ENCODE results near the gene MYOZ3. TPM values are rescaled to one million over a fixed set of nuclear protein-coding genes. Genes with fewer than 3 reads are reported as not detected.

The MYOZ3 gene
- total and polyA plus RNA-seq, 2 donors (not counting 1 experiment from before 2014, with no cell fraction given), result 0.04 TPM; not detected in 1

DNA sequence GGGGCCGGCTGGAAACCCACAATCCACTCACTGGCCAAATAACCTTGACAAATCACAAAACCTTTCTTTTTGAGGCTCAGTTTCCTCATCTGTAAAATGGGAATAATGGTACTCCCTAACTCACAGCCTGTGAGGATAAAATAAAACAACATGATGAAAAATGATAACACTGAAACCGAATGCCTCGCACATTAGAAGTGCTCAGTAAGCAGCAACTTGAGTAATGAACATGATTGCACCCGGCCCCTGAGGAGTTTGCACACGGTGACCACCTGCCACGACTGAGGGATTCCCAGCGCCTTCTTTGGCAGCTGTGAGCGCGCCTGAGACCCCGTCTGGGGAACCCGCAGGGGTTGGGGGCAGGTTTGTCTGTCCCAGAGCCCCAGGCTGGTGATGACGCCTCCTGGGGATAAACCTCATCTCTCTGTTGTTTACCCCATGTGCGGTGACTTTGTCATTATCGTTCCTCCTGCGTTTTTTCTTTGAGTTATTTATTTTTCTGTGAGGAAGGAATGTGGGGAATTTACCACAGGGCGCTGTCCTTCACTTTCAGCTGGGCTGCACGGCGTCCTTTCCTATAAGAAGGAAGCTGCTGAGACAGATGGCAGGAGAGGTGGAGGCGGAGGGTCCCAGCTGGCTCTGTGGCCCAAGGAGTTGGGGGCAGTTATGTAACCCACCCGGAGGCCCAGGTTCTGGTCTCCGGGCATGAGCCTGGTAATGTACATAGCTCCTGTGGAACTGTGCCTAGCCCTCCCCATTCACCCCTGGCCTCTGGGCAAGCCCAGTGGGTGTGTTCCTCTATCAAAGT, 23.6 kb upstream of the MYOZ3 start:
- Histone ChIP-seq H3K4me2 (replicated peaks; ENCODE audit: low read depth, low read length, poor library complexity, severe bottlenecking) (no peak overlapping the region), H3K9ac (ENCODE audit: low read length) (no peak overlapping the region)
- peaks cover 2% of the 10 kb centered on the region for H3K27me3 Mint-ChIP-seq

DNA sequence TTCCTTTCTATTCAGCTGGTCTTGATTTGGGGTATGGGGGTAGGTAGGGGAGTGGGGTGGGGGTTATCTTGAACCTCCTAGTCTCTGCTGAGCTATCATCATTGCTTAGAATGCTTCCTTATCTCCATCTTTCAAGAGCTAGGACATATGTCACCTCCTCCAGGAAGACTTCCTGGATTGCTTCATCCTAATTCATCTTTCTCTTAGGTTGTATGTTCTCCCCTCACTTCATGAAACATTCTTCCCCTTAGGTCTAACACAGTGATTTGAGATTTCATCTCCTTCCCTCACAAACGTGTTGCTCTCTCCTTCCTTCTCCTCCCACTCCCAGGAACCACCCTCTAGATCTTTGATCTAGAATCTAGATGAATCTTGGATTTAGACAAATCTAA, 23.0 kb upstream of the MYOZ3 start:
- H3K27ac Mint-ChIP-seq, result no peak overlapping the region
- CTCF ChIA-PET, result interaction anchor here (1.3 kb wide), 1 partner anchor 78 kb away, joined by 3 read pairs; no protein-coding TSS in a partner anchor
- POLR2A ChIA-PET, result no interaction called here

More for the DNA sequence above, 23.6 kb upstream of the MYOZ3 start:
- TF ChIP-seq, protein P1, sequence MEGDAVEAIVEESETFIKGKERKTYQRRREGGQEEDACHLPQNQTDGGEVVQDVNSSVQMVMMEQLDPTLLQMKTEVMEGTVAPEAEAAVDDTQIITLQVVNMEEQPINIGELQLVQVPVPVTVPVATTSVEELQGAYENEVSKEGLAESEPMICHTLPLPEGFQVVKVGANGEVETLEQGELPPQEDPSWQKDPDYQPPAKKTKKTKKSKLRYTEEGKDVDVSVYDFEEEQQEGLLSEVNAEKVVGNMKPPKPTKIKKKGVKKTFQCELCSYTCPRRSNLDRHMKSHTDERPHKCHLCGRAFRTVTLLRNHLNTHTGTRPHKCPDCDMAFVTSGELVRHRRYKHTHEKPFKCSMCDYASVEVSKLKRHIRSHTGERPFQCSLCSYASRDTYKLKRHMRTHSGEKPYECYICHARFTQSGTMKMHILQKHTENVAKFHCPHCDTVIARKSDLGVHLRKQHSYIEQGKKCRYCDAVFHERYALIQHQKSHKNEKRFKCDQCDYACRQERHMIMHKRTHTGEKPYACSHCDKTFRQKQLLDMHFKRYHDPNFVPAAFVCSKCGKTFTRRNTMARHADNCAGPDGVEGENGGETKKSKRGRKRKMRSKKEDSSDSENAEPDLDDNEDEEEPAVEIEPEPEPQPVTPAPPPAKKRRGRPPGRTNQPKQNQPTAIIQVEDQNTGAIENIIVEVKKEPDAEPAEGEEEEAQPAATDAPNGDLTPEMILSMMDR (IDR thresholded peaks at IDR 0.05), result no peak
- TF ChIP-seq EZH2 (IDR thresholded peaks at IDR 0.05; ENCODE audit: borderline replicate concordance, insufficient read depth, low read depth, low read length, poor library complexity, severe bottlenecking), result no peak
- H3K27ac ChIP-seq (ENCODE audit: low read length in 2 of 2), result no peak overlapping the region
- Mint-ChIP-seq H3K4me3 (no peak overlapping the region), H3K9me3 (ENCODE audit: insufficient read depth) (no peaks in the 10 kb centered on the region), H3K27ac (no peak overlapping the region), H3K4me1 (peaks cover 7% of the 10 kb centered on the region)
- no peaks in the 10 kb centered on the region for H3K4me1 ChIP-seq (ENCODE audit: control insufficient read depth in 2 of 2, insufficient read depth in 2 of 2, low read length in 2 of 2)
- ChIA-PET CTCF (no interaction called here), POLR2A (no interaction called here)
- no peak for DNase-seq
- intact Hi-C loops (cut with micrococcal nuclease), result no loop called here
- no peak overlapping the region for H2AFZ ChIP-seq (ENCODE audit: insufficient read depth, low read depth, low read length, poor library complexity, severe bottlenecking)
- H4K20me1 ChIP-seq (ENCODE audit: control insufficient read depth, insufficient read depth, low read length, poor library complexity, severe bottlenecking), result peaks cover 9% of the 10 kb centered on the region
- no peaks in the 10 kb centered on the region for H3K9me3 ChIP-seq (ENCODE audit: control extremely low read depth in 1 of 3, control insufficient read depth in 2 of 3, insufficient read depth in 1 of 3, low read length in 2 of 3)
- no peak for ATAC-seq (ENCODE audit: low read depth)
- H3K27me3 ChIP-seq (replicated peaks in 1 of 4; ENCODE audit: control extremely low read depth in 1 of 4, control insufficient read depth in 3 of 4, insufficient read depth in 4 of 4, low read length in 3 of 4), result no peaks in the 10 kb centered on the region
- H3K36me3 ChIP-seq (replicated peaks in 1 of 2; ENCODE audit: control extremely low read depth in 1 of 2, control insufficient read depth in 1 of 2, extremely low read depth in 1 of 2, insufficient read depth in 2 of 2, low read length in 1 of 2), result peaks cover 0 to 5% of the 10 kb centered on the region in 2 experiments
- WGBS (ENCODE audit: insufficient coverage), result 23% methylated on average over 18 of the region's 21 CpGs
- H3K4me3 ChIP-seq (ENCODE audit: control extremely low read depth in 1 of 5, extremely low read depth in 1 of 5, insufficient read depth in 1 of 5, low read depth in 2 of 5, low read length in 4 of 5), result no peak overlapping the region
- no peaks in the 10 kb centered on the region for H3K79me2 ChIP-seq (ENCODE audit: control insufficient read depth, insufficient read depth, low read length)

More for the DNA sequence above, 23.0 kb upstream of the MYOZ3 start:
- intact Hi-C loops (cut with micrococcal nuclease), result no loop called here
- no peaks in the 10 kb centered on the region for H3K27me3 ChIP-seq (replicated peaks in 1 of 4; ENCODE audit: control extremely low read depth in 1 of 4, control insufficient read depth in 3 of 4, insufficient read depth in 4 of 4, low read length in 3 of 4)
- Mint-ChIP-seq H3K9me3 (ENCODE audit: insufficient read depth) (no peaks in the 10 kb centered on the region), H3K27me3 (peaks cover 2% of the 10 kb centered on the region), H3K4me3 (no peak overlapping the region), H3K4me1 (peaks cover 7% of the 10 kb centered on the region)
- no peak overlapping the region for H3K27ac ChIP-seq (ENCODE audit: low read length in 2 of 2)
- H3K79me2 ChIP-seq (ENCODE audit: control insufficient read depth, insufficient read depth, low read length), result no peaks in the 10 kb centered on the region
- no peak overlapping the region for H3K4me2 ChIP-seq (replicated peaks; ENCODE audit: low read depth, low read length, poor library complexity, severe bottlenecking)
- WGBS (ENCODE audit: insufficient coverage), result no CpG with 5 or more reads among the region's 1 CpG
- ATAC-seq (ENCODE audit: low read depth), result no peak
- no peak overlapping the region for H3K9ac ChIP-seq (ENCODE audit: low read length)
- no peaks in the 10 kb centered on the region for H3K9me3 ChIP-seq (ENCODE audit: control extremely low read depth in 1 of 3, control insufficient read depth in 2 of 3, insufficient read depth in 1 of 3, low read length in 2 of 3)
- no peaks in the 10 kb centered on the region for H3K4me1 ChIP-seq (ENCODE audit: control insufficient read depth in 2 of 2, insufficient read depth in 2 of 2, low read length in 2 of 2)
- TF ChIP-seq EZH2 (IDR thresholded peaks at IDR 0.05; ENCODE audit: borderline replicate concordance, insufficient read depth, low read depth, low read length, poor library complexity, severe bottlenecking), result no peak
- TF ChIP-seq, protein P1 (IDR thresholded peaks at IDR 0.05), result no peak
- H3K4me3 ChIP-seq (ENCODE audit: control extremely low read depth in 1 of 5, extremely low read depth in 1 of 5, insufficient read depth in 1 of 5, low read depth in 2 of 5, low read length in 4 of 5), result no peak overlapping the region
- H4K20me1 ChIP-seq (ENCODE audit: control insufficient read depth, insufficient read depth, low read length, poor library complexity, severe bottlenecking), result peaks cover 9% of the 10 kb centered on the region
- peaks cover 0 to 5% of the 10 kb centered on the region in 2 experiments for H3K36me3 ChIP-seq (replicated peaks in 1 of 2; ENCODE audit: control extremely low read depth in 1 of 2, control insufficient read depth in 1 of 2, extremely low read depth in 1 of 2, insufficient read depth in 2 of 2, low read length in 1 of 2)
- H2AFZ ChIP-seq (ENCODE audit: insufficient read depth, low read depth, low read length, poor library complexity, severe bottlenecking), result no peak overlapping the region
- DNase-seq, result no peak

All from B cell (primary cell).